Non-pigmented ciliary epithelial cell (primary cell): ENCODE data around the gene PRKD1.
"Not testable (repeated sequence)": the region's sequence is repeated elsewhere in the genome, so short reads cannot be mapped to it uniquely, and the experiment has no call there.

Experiments
- DNase-seq: peaks from one replicate; pipeline ENCODE4 v3.0.0-alpha.2; 2010; ENCODE audit warnings: low read depth

PRKD1 gene

DNA sequence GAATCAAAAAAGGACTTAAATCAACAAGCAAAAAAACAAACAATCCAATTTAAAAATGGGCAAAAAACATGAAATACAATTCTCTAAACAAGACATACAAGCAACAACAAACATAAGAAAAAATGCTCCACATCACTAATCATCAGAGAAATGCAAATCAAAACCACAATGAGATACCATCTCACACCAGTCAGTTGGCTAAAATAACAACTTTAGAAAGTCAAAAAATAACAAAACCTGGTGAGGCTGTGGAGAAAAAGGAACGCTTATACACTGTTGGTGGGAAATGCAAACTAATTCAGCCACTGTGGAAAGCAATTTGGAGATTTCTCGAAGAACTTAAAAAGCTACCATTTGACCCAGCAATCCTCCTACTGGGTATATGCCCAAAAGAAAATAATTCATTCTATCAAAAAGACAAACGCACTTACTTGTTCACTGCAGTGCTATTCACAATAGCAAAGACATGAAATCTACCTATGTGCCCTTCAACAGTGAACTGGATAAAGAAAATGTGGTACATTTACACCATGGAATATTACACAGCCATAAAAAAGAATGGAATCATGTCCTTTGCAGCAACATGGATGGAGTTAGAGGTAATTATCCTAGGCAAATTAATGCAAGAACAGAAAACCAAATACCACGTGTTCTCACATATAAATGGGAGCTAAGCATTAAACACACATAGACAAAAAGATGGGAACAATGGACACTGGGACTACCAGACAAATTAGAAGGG lies 26.9 kb downstream of the PRKD1 start:
- DNase-seq, result no peak

GRCh38 chr14:29898470-29898869 lies 29.2 kb downstream of the PRKD1 start:
- no peak for DNase-seq

- no peak for DNase-seq
These were observed 30.5 kb downstream of the PRKD1 start for GRCh38 chr14:29897181-29897580.

DNA sequence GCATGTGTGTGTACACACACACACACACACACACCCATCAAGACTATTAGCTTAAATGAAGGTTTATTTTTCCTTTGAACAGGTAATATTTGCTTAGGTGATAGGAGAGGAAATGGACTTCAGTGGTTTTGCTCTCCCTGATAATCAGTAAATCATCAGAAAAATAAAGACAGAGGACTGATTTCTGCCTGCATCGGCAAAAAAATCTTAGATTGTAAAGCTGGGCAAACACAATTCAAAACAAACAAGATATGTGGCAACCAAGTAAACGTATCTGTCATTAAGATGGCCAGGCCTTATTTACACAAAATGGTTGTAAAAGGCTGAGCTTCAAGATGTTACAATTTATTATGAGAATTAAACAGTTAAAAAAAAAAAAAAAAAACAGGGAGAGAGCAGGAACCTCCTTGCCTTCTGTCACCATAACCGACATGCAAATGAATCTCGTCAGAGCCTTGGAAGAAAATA lies 31.3 kb downstream of the PRKD1 start:
- no peak for DNase-seq

- DNase-seq, result no peak
These were observed 32.0 kb downstream of the PRKD1 start for GRCh38 chr14:29895591-29896083.

- no peak for DNase-seq
These were observed 33.7 kb downstream of the PRKD1 start for GRCh38 chr14:29893989-29894388.

- no peak for DNase-seq
These were observed 35.3 kb downstream of the PRKD1 start for GRCh38 chr14:29892327-29892726.

DNA sequence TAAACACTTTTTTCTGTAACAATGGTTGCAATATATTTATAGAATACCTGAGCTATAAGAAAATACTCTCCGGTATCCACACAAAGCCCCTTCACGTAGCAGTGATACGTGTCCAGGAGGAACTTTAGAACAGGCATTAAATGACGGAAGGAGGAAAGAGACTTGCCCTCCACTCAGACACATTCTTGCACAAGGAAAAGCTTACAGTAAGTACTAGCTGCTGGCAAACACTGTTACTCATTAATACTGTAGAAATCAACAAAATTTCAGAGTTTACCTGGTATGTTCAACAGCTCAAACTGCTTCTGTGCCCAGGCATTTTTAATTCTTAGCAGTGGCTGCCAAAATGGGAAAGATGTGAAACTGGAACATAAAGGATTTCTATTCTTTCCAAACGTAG lies 41.7 kb downstream of the PRKD1 start:
- DNase-seq, result no peak

DNA sequence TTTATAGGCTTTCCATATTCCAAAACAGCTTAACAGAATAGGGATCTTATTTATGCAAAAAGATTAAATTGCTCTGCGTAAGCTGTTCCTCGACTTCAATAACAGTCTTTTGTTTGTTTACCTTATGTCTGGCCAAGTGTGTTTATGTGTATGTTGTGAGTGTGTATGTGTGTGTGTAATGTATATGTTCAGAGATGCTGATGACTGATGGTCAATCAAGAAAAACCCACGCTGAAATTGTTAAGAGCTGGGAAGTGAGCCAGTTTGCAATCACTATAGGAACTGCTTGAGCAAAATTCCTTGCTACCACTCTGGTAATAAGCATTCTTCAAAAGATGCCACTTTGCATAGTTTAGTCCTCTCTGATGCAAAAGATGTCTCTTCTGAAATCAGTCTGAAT lies 59.6 kb downstream of the PRKD1 start:
- no peak for DNase-seq

DNA sequence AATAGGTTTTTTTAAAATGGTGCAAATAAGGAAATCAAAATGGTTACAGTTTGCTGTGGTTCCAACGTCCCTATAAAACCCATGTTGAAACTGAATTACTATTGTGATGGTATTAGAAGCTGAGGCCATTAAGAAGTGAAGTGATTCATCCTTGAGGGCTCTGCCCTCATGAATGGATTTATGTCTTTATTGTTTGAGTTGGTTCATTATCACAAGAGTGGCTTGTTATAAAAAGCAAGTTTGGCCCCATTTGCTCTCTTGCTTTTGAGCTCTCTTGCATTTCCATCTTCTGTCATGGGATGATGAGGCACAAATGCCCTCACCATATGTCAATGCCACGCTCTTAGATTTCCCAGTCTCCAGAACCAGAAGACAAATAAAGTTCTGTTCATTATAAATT lies 62.3 kb downstream of the PRKD1 start:
- DNase-seq, result no peak

DNA sequence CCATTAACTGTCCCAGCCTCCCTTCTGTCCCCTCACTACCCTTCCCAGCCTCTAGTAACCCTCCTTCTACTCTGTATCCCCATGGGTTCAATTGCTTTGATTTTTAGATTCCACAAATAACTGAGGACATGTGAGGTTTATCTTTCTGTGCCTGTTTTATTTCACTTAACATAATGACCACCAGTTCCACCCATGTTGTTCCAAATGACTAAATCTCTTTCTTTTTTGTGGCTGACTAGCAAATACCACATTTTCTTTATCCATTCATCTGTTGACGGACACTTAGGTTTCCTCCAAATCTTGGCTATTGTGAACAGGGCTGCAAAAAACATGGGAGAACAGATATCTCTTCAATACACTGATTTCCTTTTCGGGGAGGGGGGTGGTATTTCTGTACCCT lies 65.7 kb downstream of the PRKD1 start:
- DNase-seq, result no peak

GRCh38 chr14:29858299-29858698 lies 69.3 kb downstream of the PRKD1 start:
- DNase-seq, result no peak

DNA sequence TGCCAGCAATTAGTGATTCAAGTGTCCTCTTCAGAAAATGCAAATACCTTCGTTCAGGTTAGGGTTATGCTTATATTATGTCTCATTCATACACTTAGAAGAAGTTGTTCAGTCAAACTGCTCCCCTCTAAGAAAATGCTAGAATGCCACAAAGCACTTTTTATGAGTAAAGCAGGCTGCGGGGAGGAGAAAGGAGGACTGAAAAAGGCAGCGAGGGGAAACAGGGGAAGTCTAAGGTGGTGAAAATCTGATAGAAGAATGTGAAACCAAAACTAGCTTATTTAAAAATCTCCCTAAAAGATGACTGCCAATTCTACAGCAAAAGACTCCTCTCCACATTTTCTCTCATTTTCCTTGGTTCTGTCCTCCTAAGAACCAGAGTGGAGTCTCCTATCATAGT lies 70.1 kb downstream of the PRKD1 start:
- no peak for DNase-seq

GRCh38 chr14:29856516-29856915 lies 71.1 kb downstream of the PRKD1 start:
- DNase-seq, result no peak

DNA sequence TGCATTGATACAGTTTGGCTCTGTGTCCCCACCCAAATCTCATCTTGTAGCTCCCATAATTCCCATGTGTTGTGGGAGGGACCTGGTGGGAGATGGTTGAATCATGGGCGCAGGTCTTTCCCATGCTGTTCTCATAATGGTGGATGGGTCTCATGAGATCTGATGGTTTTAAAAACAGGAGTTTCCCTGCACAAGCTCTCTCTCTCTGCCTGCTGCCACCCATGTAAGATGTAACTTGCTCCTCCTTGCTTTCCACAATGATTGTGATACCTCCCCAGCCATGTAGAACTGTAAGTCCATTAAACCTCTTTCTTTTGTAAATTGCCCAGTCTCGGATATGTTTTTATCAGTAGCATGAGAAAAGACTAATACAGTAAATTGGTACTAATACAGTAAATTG lies 74.0 kb downstream of the PRKD1 start:
- not testable (repeated sequence) for DNase-seq

- DNase-seq, result no peak
These were observed 74.4 kb downstream of the PRKD1 start for GRCh38 chr14:29853272-29853671.

- DNase-seq, result no peak
These were observed 76.2 kb downstream of the PRKD1 start for GRCh38 chr14:29851397-29851796.

DNA sequence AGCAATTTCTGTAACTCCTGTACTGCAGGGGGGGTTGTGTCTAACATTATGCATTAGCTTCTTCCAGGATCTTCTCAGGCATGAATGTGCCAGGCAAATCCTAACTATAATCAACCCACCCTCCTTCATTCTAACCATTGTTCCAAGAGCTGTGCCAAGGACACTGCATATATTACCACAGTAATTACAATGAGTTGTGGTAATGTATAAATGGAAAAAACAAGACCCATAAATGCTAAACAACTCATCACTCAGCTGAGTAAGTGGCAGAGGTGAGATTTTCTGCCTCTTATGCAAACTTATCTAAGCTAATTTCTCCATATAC lies 80.6 kb downstream of the PRKD1 start:
- DNase-seq, result no peak

DNA sequence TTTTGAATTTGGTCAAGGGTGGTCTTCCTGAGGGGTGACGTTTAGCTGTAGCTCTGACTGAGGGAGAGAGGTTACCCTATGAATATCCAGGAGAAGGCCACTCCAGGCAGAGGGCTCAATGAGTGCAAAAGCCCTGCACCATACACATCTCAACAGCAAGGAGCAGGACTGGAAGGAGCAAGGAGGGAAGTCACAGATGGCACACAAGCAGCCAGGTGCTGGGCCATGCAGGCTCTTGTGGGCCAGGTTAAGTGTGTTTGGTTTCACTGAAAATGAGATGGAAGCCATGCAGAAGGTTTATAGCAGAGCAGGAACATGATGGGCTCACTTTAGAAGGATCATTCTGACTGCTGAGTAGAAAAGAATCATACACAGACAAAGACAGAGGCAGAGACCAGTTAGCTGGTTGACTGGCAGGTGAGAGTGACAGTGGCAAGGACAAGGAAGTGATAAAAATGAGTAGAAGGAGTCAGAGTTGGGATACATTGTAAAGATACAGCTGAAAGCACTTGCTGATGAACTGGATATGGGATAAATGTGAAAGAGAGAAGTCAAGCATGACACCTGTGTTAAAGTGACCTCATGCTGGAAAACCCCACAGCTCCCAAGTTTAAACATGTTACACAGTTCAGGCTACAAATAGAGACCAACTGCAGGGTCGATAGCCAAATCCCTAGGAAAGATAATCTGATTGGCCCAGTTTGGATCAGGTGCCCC lies 81.2 kb downstream of the PRKD1 start:
- no peak for DNase-seq

- no peak for DNase-seq
These were observed 83.7 kb downstream of the PRKD1 start for GRCh38 chr14:29843981-29844380.

GRCh38 chr14:29842228-29842627 lies 85.4 kb downstream of the PRKD1 start:
- DNase-seq, result no peak

GRCh38 chr14:29840369-29840892 lies 87.2 kb downstream of the PRKD1 start:
- not testable (repeated sequence) for DNase-seq

DNA sequence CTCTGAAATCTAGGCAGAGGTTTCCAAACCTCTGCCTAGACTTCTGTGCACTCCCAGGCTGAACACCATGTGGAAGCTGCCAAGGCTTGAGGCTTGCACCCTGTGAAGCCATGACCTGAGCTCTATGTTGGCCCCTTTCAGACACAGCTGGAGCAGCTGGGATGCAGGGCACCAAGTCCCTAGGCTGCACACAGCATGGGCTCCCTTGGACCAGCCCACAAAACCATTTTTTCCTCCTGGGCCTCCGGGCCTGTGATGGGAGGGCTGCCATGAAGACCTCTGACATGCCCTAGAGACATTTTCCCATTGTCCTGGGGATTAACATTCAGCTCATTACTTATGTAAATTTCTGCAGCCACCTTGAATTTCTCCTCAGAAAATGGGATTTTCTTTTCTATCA lies 88.0 kb downstream of the PRKD1 start:
- not testable (repeated sequence) for DNase-seq
